HCT116 (cell line): ENCODE data around the gene CCDC69. TPM values are rescaled to one million over a fixed set of nuclear protein-coding genes. Genes with fewer than 3 reads are reported as not detected.
"Not testable (repeated sequence)": the region's sequence is repeated elsewhere in the genome, so short reads cannot be mapped to it uniquely, and the experiment has no call there.

Experiments used
- ATAC-seq: fragments of 200-7000 bp; cut with Tn5 transposase; 2 replicates; pipeline ENCODE4 v1.9.1; 2020; ENCODE audit warnings: mild to moderate bottlenecking, moderate library complexity
- BruUV-seq: library from RNA; stranded (reverse); fragments of 400-500 nt; replicated peaks from 2 replicates; lab custom pipeline; 2021; lab: Mats Ljungman, UMichigan
- CTCF ChIA-PET: fragments of 300-600 bp; sonication (Branson Sonifier 250); formaldehyde crosslinking; loops from one replicate; lab custom pipeline; 2021; ENCODE audit warnings: antibody characterized with exemption; lab: Charles Lee
- POLR2A ChIA-PET: fragments of 300-600, 350-600 bp; sonication (Branson Sonifier 250); formaldehyde crosslinking; loops from one replicate; lab custom pipeline; 2021; ENCODE audit warnings: antibody characterized with exemption; lab: Charles Lee
- RAD21 ChIA-PET, 2 experiments: fragments of 300-600 bp; sonication (Branson Sonifier 250); formaldehyde crosslinking; loops; one replicate each; lab custom pipeline; 2023; ENCODE audit warnings: low total read pairs in 2 of 2; ENCODE audit not compliant: uncharacterized antibody in 2 of 2, unreplicated experiment in 2 of 2, low non-redundant PET in 1 of 2; lab: Charles Lee
- DNase-seq: peaks from one replicate; pipeline ENCODE4 v3.0.0-alpha.2; 2010; ENCODE audit warnings: low read depth, low spot score
- H2AFZ ChIP-seq: fragments of 200-600 bp; shearing (Covaris generic), sonication (generic); 2 replicates; pipeline ENCODE4 v1.6.1; 2017; ENCODE audit warnings: low read depth, mixed run types, mixed read lengths, antibody characterized with exemption, low read length; ENCODE audit not compliant: poor library complexity, severe bottlenecking
- H3K27ac ChIP-seq: 2 replicates; pipeline ENCODE4 v1.5.1; 2012; ENCODE audit warnings: low read depth, low read length
- H3K27me3 ChIP-seq: fragments of 200-600 bp; sonication (generic); 2 replicates; pipeline ENCODE4 v1.6.1; 2016; ENCODE audit warnings: mixed run types, low read length, mixed read lengths; ENCODE audit not compliant: insufficient read depth
- H3K36me3 ChIP-seq, 2 experiments: fragments of 200-500 bp in 1 of 2; fragments of 200-600 bp in 1 of 2; sonication (Bioruptor generic) in 1 of 2; sonication (generic) in 1 of 2; 2 replicates each; pipeline versions ENCODE4 v1.5.1 to v1.6.1; 2014 to 2016; ENCODE audit warnings: low read length in 2 of 2, inconsistent platforms in 1 of 2, mixed read lengths in 1 of 2, mixed run types in 1 of 2; ENCODE audit not compliant: insufficient read depth in 2 of 2, control insufficient read depth in 1 of 2
- H3K4me1 ChIP-seq, 2 experiments: fragments of 200-600 bp in 1 of 2; sonication (generic) in 1 of 2; 2 replicates each; pipeline versions ENCODE4 v1.5.1 to v1.6.1; 2012 to 2017; ENCODE audit warnings: low read length in 2 of 2, inconsistent platforms in 1 of 2, mild to moderate bottlenecking in 1 of 2, mixed read lengths in 1 of 2, mixed run types in 1 of 2, moderate library complexity in 1 of 2; ENCODE audit not compliant: insufficient read depth in 2 of 2, control insufficient read depth in 1 of 2
- H3K4me2 ChIP-seq: fragments of 200-600 bp; sonication (generic); 2 replicates; pipeline ENCODE4 v1.6.1; 2017; ENCODE audit warnings: mixed run types, low read length, mixed read lengths
- H3K4me3 ChIP-seq, 2 experiments: fragments of 200-600 bp in 1 of 2; sonication (generic) in 1 of 2; replicated peaks in 1 of 2; 2 replicates each; pipeline ENCODE4 v1.5.1; 2011 to 2016; ENCODE audit warnings: low read length in 2 of 2, control low read depth in 1 of 2, low read depth in 1 of 2, mild to moderate bottlenecking in 1 of 2, mixed read lengths in 1 of 2, mixed run types in 1 of 2
- H3K79me2 ChIP-seq: fragments of 200-600 bp; sonication (generic); 2 replicates; pipeline ENCODE4 v1.6.1; 2017; ENCODE audit warnings: mild to moderate bottlenecking, mixed run types, low read length, moderate library complexity, mixed read lengths; ENCODE audit not compliant: insufficient read depth
- H3K9ac ChIP-seq: fragments of 200-600 bp; sonication (generic); 2 replicates; pipeline ENCODE4 v1.6.1; 2016; ENCODE audit warnings: low read length, mixed read lengths
- H3K9me2 ChIP-seq: fragments of 200-600 bp; sonication (generic), shearing (Covaris generic); 2 replicates; pipeline ENCODE4 v1.6.1; 2017; ENCODE audit warnings: mixed run types, mild to moderate bottlenecking, moderate library complexity; ENCODE audit not compliant: insufficient read depth
- H3K9me3 ChIP-seq, 2 experiments: fragments of 200-500 bp in 1 of 2; fragments of 200-600 bp in 1 of 2; sonication (Bioruptor generic) in 1 of 2; sonication (generic) in 1 of 2; 2 replicates each; pipeline ENCODE4 v1.6.1; 2014 to 2017; ENCODE audit warnings: low read length in 2 of 2, mixed read lengths in 2 of 2, inconsistent platforms in 1 of 2, low read depth in 1 of 2, mild to moderate bottlenecking in 1 of 2, mixed run types in 1 of 2, moderate library complexity in 1 of 2; ENCODE audit not compliant: control insufficient read depth in 1 of 2, insufficient read depth in 1 of 2
- H4K20me1 ChIP-seq: fragments of 200-600 bp; sonication (generic), shearing (Covaris generic); 2 replicates; pipeline ENCODE4 v1.6.1; 2017; ENCODE audit warnings: mixed run types, mild to moderate bottlenecking, moderate library complexity; ENCODE audit not compliant: insufficient read depth
- SRF ChIP-seq: IDR thresholded peaks from 2 replicates; pipeline ENCODE4 v1.6.1; 2012; ENCODE audit warnings: low read depth
- YY1 ChIP-seq: IDR thresholded peaks from 2 replicates; pipeline ENCODE4 v1.6.1; 2011; ENCODE audit warnings: low read length, low read depth, moderate library complexity, mild to moderate bottlenecking; ENCODE audit not compliant: insufficient replicate concordance; ENCODE audit errors: extremely low read depth
- intact Hi-C: fragments of 100-400 bp; cut with micrococcal nuclease; formaldehyde crosslinking; loops from 2 replicates; pipeline ENCODE4 v1.10.0; 2022
- total RNA-seq: library from RNA; stranded (reverse); gene quantifications from one replicate; pipeline ENCODE4 v1.2.1, GENCODE V29; 2021; ENCODE audit not compliant: unreplicated experiment

The CCDC69 gene
- total RNA-seq, 1 experiment from 2014 or later: 4.3 TPM

DNA sequence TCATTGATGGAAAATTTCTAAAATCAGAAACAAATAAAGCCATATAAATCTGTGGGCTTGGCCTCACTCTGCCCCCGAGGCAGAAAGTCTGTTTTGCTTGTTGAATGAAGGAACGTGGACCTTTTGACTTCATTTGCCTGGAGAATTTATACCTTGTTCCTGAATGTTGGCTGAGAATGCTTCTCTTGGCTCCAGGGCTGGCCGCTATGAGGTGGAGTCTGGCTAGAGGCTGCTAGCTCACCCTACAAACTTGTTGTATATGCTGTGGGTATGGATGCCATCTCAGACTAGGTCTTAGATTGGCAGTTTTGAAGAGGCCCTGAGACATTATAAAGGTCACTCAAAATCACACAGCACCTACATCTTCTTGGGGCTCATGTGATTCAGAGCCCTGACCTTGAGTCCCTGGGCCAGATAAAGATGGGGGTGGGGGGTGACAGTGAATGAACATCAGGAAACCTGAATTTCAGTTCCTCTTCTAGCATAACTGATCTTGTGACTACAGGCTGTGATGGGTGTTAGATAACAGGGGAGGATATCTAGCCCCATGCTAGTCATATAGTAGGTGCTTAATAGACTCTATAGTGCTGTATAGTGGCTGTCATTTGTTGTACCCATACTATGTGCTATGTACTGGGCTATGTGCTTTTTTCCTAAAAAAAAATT, 31.9 kb upstream of the CCDC69 start:
- no TSS peak for BruUV-seq
- no peaks in the 10 kb centered on the region for H3K9me2 ChIP-seq
- RAD21 ChIA-PET: no interaction called here
- no peaks in the 10 kb centered on the region for H3K36me3 ChIP-seq
- DNase-seq (no peak), ATAC-seq (no peak)
- H3K4me1 ChIP-seq: peaks cover 3 to 42% of the 10 kb centered on the region in 2 experiments; a peak in 3 of 4 replicates
- no peak overlapping the region for H3K4me2 ChIP-seq
- H3K79me2 ChIP-seq: no peaks in the 10 kb centered on the region
- H3K27ac ChIP-seq: no peak overlapping the region
- intact Hi-C loops: loop anchor here (10.0 kb wide), 1 partner anchor 489 kb away; no protein-coding TSS in a partner anchor
- H2AFZ ChIP-seq: no peak overlapping the region
- POLR2A ChIA-PET: no interaction called here
- no peaks in the 10 kb centered on the region for H3K27me3 ChIP-seq
- no peaks in the 10 kb centered on the region for H4K20me1 ChIP-seq
- H3K4me3 ChIP-seq: no peak overlapping the region
- CTCF ChIA-PET: interaction anchor here (0.7 kb wide), 1 partner anchor 455 kb away, joined by 3 read pairs; no protein-coding TSS in a partner anchor
- H3K9me3 ChIP-seq: no peaks in the 10 kb centered on the region
- TF ChIP-seq SRF (no peak), YY1 (no peak)
- no peak overlapping the region for H3K9ac ChIP-seq

DNA sequence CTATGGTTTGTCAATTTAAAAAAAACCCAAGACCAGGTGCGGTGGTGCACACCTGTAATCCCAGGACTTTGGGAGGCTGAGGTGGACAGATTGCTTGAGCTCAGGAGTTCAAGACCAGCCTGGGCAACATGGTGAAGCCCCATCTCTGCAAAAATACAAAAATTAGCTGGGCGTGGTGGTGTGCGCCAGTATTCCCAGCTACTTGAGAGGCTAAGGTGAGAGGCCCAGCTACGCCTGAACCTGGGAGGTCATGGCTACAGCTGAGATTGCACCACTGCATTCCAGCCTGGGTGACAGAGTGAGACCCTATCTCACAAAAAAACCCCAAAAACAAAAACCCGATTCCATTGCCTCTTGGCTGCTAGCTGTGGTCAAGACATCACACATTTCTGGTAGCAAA, 31.1 kb upstream of the CCDC69 start:
- DNase-seq, H3K4me2 ChIP-seq, ATAC-seq, H4K20me1 ChIP-seq, H3K27me3 ChIP-seq, H2AFZ ChIP-seq, POLR2A ChIA-PET, RAD21 ChIA-PET, H3K79me2 ChIP-seq, CTCF ChIA-PET, H3K4me3 ChIP-seq, H3K36me3 ChIP-seq, H3K9me3 ChIP-seq, H3K27ac ChIP-seq, H3K9ac ChIP-seq, H3K9me2 ChIP-seq, BruUV-seq: not testable (repeated sequence)
- intact Hi-C loops: loop anchor here (10.0 kb wide), 1 partner anchor 490 kb away; no protein-coding TSS in a partner anchor
- peaks cover 3 to 42% of the 10 kb centered on the region in 2 experiments; a peak in 3 of 4 replicates for H3K4me1 ChIP-seq
